Upper lobe of left lung (tissue), 6 donors: ENCODE measurements around the gene RPL32. TPM values are rescaled to one million over a fixed set of nuclear protein-coding genes. Genes with fewer than 3 reads are reported as not detected.
A peak's percentile ranks its signal among the peaks of the same experiment; 100 is the strongest.
"Not testable (repeated sequence)": the region's sequence is repeated elsewhere in the genome, so short reads cannot be mapped to it uniquely, and the experiment has no call there.

Experiments
- ATAC-seq, 2 donors: fragments of 200-7000 bp; cut with Tn5 transposase; one replicate each; pipeline ENCODE4 v1.9.1; 2022; ENCODE audit warnings: mild to moderate bottlenecking in 2 of 2, moderate library complexity in 2 of 2; ENCODE audit not compliant: low FRiP score in 2 of 2
- DNase-seq, 2 donors: peaks; one replicate each; pipeline ENCODE4 v3.0.0-alpha.2; 2019 to 2020
- H3K27ac ChIP-seq, 4 donors: fragments of 200-600 bp; sonication (generic); one replicate each; pipeline ENCODE4 v1.5.1; 2016 to 2019
- H3K27me3 ChIP-seq, 4 donors: fragments of 200-600 bp; sonication (generic); one replicate each; pipeline ENCODE4 v1.5.1; 2017 to 2019
- H3K36me3 ChIP-seq, 4 donors: fragments of 200-600 bp; sonication (generic); one replicate each; pipeline ENCODE4 v1.5.1; 2016 to 2019
- H3K4me1 ChIP-seq, 4 donors: fragments of 200-600 bp; sonication (generic); one replicate each; pipeline ENCODE4 v1.5.1; 2018 to 2019
- H3K4me3 ChIP-seq, 4 donors: fragments of 200-600 bp; sonication (generic); one replicate each; pipeline ENCODE4 v1.5.1; 2017 to 2019; ENCODE audit warnings: mild to moderate bottlenecking in 2 of 4, moderate library complexity in 1 of 4
- H3K9me3 ChIP-seq, 4 donors: fragments of 200-600 bp; sonication (generic); one replicate each; pipeline ENCODE4 v1.5.1; 2018 to 2019
- CTCF ChIP-seq, 6 experiments: fragments of 450-650 bp in 4 of 6; fragments of 200-600 bp in 2 of 6; sonication (generic) in 2 of 6; IDR thresholded peaks; one replicate each; pipeline ENCODE4 v1.5.1; 2016 to 2019; ENCODE audit warnings: antibody characterized with exemption in 6 of 6
- EP300 ChIP-seq, 4 donors: sonication (generic); formaldehyde crosslinking; IDR thresholded peaks; one replicate each; pipeline ENCODE4 v1.5.1; 2017; ENCODE audit warnings: antibody characterized with exemption in 4 of 4, control low read depth in 2 of 4
- POLR2A ChIP-seq, 4 donors: fragments of 450-650 bp; IDR thresholded peaks; one replicate each; pipeline ENCODE4 v1.5.1; 2016 to 2017; ENCODE audit warnings: antibody characterized with exemption in 4 of 4, mild to moderate bottlenecking in 2 of 4
- POLR2AphosphoS5 ChIP-seq, 2 donors: sonication (generic); formaldehyde crosslinking; IDR thresholded peaks; one replicate each; pipeline ENCODE4 v1.5.1; 2017; ENCODE audit warnings: antibody characterized with exemption in 2 of 2
- WGBS, 2 donors: methylation state at CpG; one replicate each; pipeline ENCODE4 v1.1.5; 2017 to 2018; 5-methylcytosine and 5-hydroxymethylcytosine counted together
- total RNA-seq, 6 donors: library from RNA; depleted of rRNA in 4 of 6; stranded (reverse); fragments of >200 nt in 4 of 6; gene quantifications; one replicate each; pipeline versions ENCODE4 v1.1.0 to v1.2.1, GENCODE V29; 2016 to 2021
- donor health status: DM: no; HTN: no; CAD: no; lungs with moderate emphysema.
- donor health status: DM: no; HTN: yes; CAD: no; lungs with severe emphysema.

The RPL32 gene
- total RNA-seq, 6 donors from 2014 or later: 461 to 1,145 (median 921) TPM

- Histone ChIP-seq H3K27me3 (no peaks in the 10 kb centered on the region), H3K9me3 (no peaks in the 10 kb centered on the region), H3K36me3 (peaks cover 3 to 31% (median 29%) of the 10 kb centered on the region in 4 donors), H3K4me1 (peaks cover 22 to 36% (median 29%) of the 10 kb centered on the region in 4 donors), H3K27ac (peak overlapping the region in 3 of 4 donors; percentile 89 to 96 (median 93)), H3K4me3 (peak overlapping the region in 3 of 4 donors; percentile 3 to 76 (median 75))
- no peak for DNase-seq
- TF ChIP-seq EP300 (IDR thresholded peaks at IDR 0.05) (no peak), POLR2A (IDR thresholded peaks at IDR 0.05) (no peak), CTCF (IDR thresholded peaks at IDR 0.05) (no peak), POLR2AphosphoS5 (IDR thresholded peaks at IDR 0.05) (no peak)
- ATAC-seq: no peak
- WGBS, 2 donors: 45 to 54% methylated on average over 7 of the region's 7 CpGs
Observed at GRCh38 chr3:12841970-12842328, 584 bp upstream of the RPL32 start.

- Histone ChIP-seq H3K27me3 (no peaks in the 10 kb centered on the region), H3K27ac (peak overlapping the region; percentile 89 to 96 (median 93)), H3K4me3 (peak overlapping the region; percentile 75 to 87 (median 77)), H3K4me1 (peaks cover 22 to 38% (median 29%) of the 10 kb centered on the region in 4 donors), H3K36me3 (peaks cover 9 to 43% (median 42%) of the 10 kb centered on the region in 4 donors), H3K9me3 (no peaks in the 10 kb centered on the region)
- peak in 1 of 2 donors; percentile 34 for DNase-seq
- ATAC-seq: peak; percentile 66 to 69
- 9 to 14% methylated on average over 7 to 17 of the region's 18 CpGs for WGBS, 2 donors
- TF ChIP-seq POLR2A (IDR thresholded peaks at IDR 0.05) (no peak), EP300 (IDR thresholded peaks at IDR 0.05) (no peak), CTCF (IDR thresholded peaks at IDR 0.05) (no peak), POLR2AphosphoS5 (IDR thresholded peaks at IDR 0.05) (no peak)
Observed at GRCh38 chr3:12840591-12841148, 695 bp downstream of the RPL32 start.

GRCh38 chr3:12840148-12840547 is 1.2 kb downstream of the RPL32 start:
- 55 to 60% methylated on average over 5 to 10 of the region's 10 CpGs for WGBS, 2 donors
- peak overlapping the region; percentile 89 to 96 (median 93) for H3K27ac ChIP-seq
- H3K4me3 ChIP-seq: peak overlapping the region; percentile 75 to 87 (median 77)
- not testable (repeated sequence) for ATAC-seq, H3K27me3 ChIP-seq, H3K9me3 ChIP-seq, DNase-seq
- H3K4me1 ChIP-seq: peaks cover 22 to 38% (median 29%) of the 10 kb centered on the region in 4 donors
- peaks cover 9 to 49% (median 47%) of the 10 kb centered on the region in 4 donors for H3K36me3 ChIP-seq

DNA sequence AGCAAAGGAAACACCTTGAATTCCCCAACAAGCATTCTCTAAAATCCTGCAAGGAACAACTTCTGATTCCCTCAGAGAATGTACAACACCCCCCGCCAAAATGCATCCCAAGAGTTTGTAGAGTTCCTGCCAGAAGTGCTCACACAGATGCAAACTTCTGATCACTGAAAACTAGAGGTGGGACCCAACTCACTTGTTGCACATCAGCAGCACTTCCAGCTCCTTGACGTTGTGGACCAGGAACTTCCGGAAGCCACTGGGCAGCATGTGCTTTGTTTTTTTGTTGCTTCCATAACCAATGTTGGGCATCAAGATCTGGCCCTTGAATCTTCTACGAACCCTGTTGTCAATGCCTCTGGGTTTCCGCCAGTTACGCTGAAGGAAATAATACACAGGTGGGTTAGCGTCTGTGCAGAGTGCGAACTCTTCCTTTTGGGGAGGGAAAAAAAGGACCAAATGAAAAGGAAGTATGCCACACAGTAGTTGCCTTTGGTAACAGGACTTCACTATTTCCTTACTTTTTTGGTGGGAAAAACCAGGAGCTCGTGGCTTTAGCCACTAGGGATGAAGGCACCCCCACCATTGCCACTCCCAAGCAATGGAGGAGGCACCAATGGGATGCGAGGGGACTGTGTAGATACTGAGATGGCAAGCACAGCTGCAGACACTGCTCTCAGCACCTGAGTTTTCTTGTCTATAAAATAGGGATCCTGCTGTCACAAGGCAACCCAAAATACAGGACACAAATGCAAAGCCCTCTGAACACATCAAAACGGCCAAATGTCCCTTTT is 2.0 kb downstream of the RPL32 start:
- Histone ChIP-seq H3K27me3 (no peaks in the 10 kb centered on the region), H3K4me1 (peaks cover 22 to 38% (median 29%) of the 10 kb centered on the region in 4 donors), H3K4me3 (peak overlapping the region in 1 of 4 donors; percentile 75), H3K36me3 (peaks cover 9 to 57% (median 55%) of the 10 kb centered on the region in 4 donors), H3K27ac (peak overlapping the region in 1 of 4 donors; percentile 93), H3K9me3 (no peaks in the 10 kb centered on the region)
- TF ChIP-seq POLR2AphosphoS5 (IDR thresholded peaks at IDR 0.05) (no peak), CTCF (IDR thresholded peaks at IDR 0.05) (no peak), EP300 (IDR thresholded peaks at IDR 0.05) (no peak), POLR2A (IDR thresholded peaks at IDR 0.05) (no peak)
- DNase-seq (no peak), ATAC-seq (no peak)
- WGBS, 2 donors: 72 to 76% methylated on average over 11 of the region's 11 CpGs

DNA sequence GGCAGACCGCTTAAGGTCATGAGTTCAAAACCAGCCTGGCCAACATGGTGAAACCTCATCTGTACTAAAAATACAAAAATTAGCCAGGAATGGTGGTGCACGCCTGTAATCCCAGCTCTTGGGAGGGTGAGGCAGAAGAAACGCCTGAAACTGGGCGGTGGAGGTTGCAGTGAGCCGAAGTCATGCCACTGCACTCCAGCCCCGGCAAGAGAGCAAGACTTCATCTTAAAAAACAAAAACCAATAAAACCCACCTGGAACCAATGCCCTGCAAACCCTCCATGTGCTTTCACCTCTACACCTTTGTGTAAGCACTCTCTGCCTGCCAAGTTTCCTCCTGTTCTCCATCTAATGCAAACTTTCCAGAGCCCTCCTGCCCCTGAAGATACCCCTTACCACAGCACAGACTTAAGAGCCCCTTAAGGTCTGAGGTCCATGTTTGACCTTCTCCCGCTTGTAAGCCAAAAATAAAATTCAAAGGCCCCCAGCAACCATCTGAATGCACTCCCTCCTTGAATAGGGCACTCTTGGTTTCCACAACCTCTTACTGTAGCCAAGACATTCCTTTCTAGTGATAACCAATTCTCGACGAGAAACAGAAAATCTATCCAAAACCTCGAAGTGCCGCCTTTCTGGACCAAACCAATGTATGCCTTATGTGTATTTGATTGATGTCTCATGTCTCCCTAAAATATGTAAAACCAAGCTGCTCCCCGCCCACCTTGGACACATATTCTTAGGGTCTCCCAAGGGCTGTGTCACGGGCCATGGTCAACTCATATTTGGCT is 3.0 kb downstream of the RPL32 start:
- H3K4me3 ChIP-seq: no peak overlapping the region
- peaks cover 22 to 38% (median 29%) of the 10 kb centered on the region in 4 donors for H3K4me1 ChIP-seq
- DNase-seq: no peak
- no peak overlapping the region for H3K27ac ChIP-seq
- peaks cover 12 to 66% (median 64%) of the 10 kb centered on the region in 4 donors for H3K36me3 ChIP-seq
- H3K27me3 ChIP-seq: no peaks in the 10 kb centered on the region
- no peak for ATAC-seq
- no peaks in the 10 kb centered on the region for H3K9me3 ChIP-seq
- WGBS, 2 donors: 78 to 79% methylated on average over 13 of the region's 13 CpGs
- TF ChIP-seq EP300 (IDR thresholded peaks at IDR 0.05) (no peak), CTCF (IDR thresholded peaks at IDR 0.05) (no peak), POLR2A (IDR thresholded peaks at IDR 0.05) (no peak), POLR2AphosphoS5 (IDR thresholded peaks at IDR 0.05) (no peak)
